GM12874 (cell line): ENCODE data around the gene CAMK2B.

Source experiments
- CTCF ChIP-seq: IDR thresholded peaks from 2 replicates; pipeline ENCODE4 v1.5.1; 2011; ENCODE audit warnings: low read depth, mild to moderate bottlenecking, control low read depth, low read length, moderate library complexity; ENCODE audit not compliant: insufficient read depth

Gene CAMK2B

GRCh38 chr7:44329888-44330287, 4.5 kb upstream of the CAMK2B start:
- no peak for TF ChIP-seq CTCF

- no peak for TF ChIP-seq CTCF
These were observed 3.7 kb upstream of the CAMK2B start for GRCh38 chr7:44329081-44329480.

- no peak for TF ChIP-seq CTCF
These were observed 2.6 kb upstream of the CAMK2B start for GRCh38 chr7:44327981-44328380.

- no peak for TF ChIP-seq CTCF
These were observed 1.1 kb upstream of the CAMK2B start for GRCh38 chr7:44326261-44327125.

- no peak for TF ChIP-seq CTCF
These were observed 432 bp upstream of the CAMK2B start for GRCh38 chr7:44325811-44326241.

GRCh38 chr7:44324481-44325200, 753 bp downstream of the CAMK2B start:
- no peak for TF ChIP-seq CTCF

- no peak for TF ChIP-seq CTCF
These were observed 1.3 kb downstream of the CAMK2B start for GRCh38 chr7:44324204-44324480.
